Thoracic aorta (tissue), 2 donors: ENCODE data around the gene FAM221A. TPM values are rescaled to one million over a fixed set of nuclear protein-coding genes. Genes with fewer than 3 reads are reported as not detected.

ENCODE experiments used
- ATAC-seq: fragments of 150-250 bp; one replicate; pipeline ENCODE4 v1.8.0; 2017; ENCODE audit warnings: low read depth; ENCODE audit not compliant: insufficient number of reproducible peaks, low FRiP score
- DNase-seq: peaks from one replicate; pipeline ENCODE4 v3.0.0-alpha.2; 2020; ENCODE audit warnings: low spot score
- H3K27ac ChIP-seq, 2 donors: fragments of 200-600 bp; sonication (generic); 1 replicate in 1 of 2; 2 replicates in 1 of 2; pipeline ENCODE4 v1.5.1; 2016; ENCODE audit warnings: mild to moderate bottlenecking in 2 of 2, moderate library complexity in 2 of 2
- H3K27me3 ChIP-seq: fragments of 200-600 bp; sonication (generic); replicated peaks from 2 replicates; pipeline ENCODE4 v1.6.0; 2016; ENCODE audit warnings: mild to moderate bottlenecking; ENCODE audit not compliant: insufficient read depth
- H3K36me3 ChIP-seq: fragments of 200-600 bp; sonication (generic); one replicate; pipeline ENCODE4 v1.5.1; 2016
- H3K4me1 ChIP-seq, 2 donors: fragments of 200-600 bp; sonication (generic); 1 replicate in 1 of 2; 2 replicates in 1 of 2; pipeline versions ENCODE4 v1.5.1 to v1.6.0; 2016; ENCODE audit warnings: low read depth in 2 of 2, mild to moderate bottlenecking in 1 of 2; ENCODE audit not compliant: control insufficient read depth in 1 of 2
- H3K4me3 ChIP-seq: fragments of 200-600 bp; sonication (generic); 2 replicates; pipeline ENCODE4 v1.5.1; 2016; ENCODE audit warnings: mild to moderate bottlenecking
- H3K9me3 ChIP-seq: fragments of 200-600 bp; sonication (generic); 2 replicates; pipeline ENCODE4 v1.5.1; 2016
- total RNA-seq, 2 donors: library from RNA; depleted of rRNA; stranded (reverse); fragments of >200 nt; gene quantifications; one replicate each; pipeline versions ENCODE4 v1.1.0 to v1.2.3, GENCODE V29; 2016
- TF ChIP-seq, protein P1 (sequence below): fragments of 200-600 bp; sonication (generic); IDR thresholded peaks from one replicate; pipeline ENCODE4 v1.5.1; 2019; ENCODE audit warnings: antibody characterized with exemption

FAM221A gene
- total RNA-seq, 2 donors from 2014 or later = 2.6 to 16.8 TPM

DNA sequence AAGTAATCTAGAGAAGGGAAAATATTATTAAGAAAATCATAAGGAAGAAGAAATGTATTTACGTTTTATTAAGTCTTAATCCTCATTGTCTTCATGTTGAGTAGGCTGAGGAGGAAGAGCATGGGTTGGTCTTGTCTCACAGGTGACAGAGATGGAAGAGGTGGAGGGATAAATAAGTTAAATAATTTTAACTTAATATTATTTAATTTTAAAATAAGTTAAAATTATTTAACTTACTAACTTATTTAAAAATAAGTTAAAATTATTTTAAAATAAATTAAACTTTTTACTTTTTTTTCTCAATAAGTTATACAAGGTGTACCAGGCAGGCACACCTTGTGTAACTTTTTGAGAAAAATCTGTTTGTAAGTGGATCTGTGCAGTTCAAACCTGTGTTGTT is 66.6 kb downstream of the FAM221A start:
- Histone ChIP-seq H3K27ac (no peak overlapping the region), H3K36me3 (no peaks in the 10 kb centered on the region), H3K27me3 (no peaks in the 10 kb centered on the region), H3K4me1 (no peaks in the 10 kb centered on the region), H3K9me3 (peaks cover 19% of the 10 kb centered on the region), H3K4me3 (no peak overlapping the region)
- TF ChIP-seq, protein P1, sequence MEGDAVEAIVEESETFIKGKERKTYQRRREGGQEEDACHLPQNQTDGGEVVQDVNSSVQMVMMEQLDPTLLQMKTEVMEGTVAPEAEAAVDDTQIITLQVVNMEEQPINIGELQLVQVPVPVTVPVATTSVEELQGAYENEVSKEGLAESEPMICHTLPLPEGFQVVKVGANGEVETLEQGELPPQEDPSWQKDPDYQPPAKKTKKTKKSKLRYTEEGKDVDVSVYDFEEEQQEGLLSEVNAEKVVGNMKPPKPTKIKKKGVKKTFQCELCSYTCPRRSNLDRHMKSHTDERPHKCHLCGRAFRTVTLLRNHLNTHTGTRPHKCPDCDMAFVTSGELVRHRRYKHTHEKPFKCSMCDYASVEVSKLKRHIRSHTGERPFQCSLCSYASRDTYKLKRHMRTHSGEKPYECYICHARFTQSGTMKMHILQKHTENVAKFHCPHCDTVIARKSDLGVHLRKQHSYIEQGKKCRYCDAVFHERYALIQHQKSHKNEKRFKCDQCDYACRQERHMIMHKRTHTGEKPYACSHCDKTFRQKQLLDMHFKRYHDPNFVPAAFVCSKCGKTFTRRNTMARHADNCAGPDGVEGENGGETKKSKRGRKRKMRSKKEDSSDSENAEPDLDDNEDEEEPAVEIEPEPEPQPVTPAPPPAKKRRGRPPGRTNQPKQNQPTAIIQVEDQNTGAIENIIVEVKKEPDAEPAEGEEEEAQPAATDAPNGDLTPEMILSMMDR = no peak
- no peak for ATAC-seq
- no peak for DNase-seq

GRCh38 chr7:23751852-23752251 is 71.9 kb downstream of the FAM221A start:
- no peaks in the 10 kb centered on the region for H3K27me3 ChIP-seq
- H3K27ac ChIP-seq = no peak overlapping the region
- no peaks in the 10 kb centered on the region for H3K4me1 ChIP-seq
- no peak for ATAC-seq
- no peak overlapping the region for H3K4me3 ChIP-seq
- no peaks in the 10 kb centered on the region for H3K36me3 ChIP-seq
- TF ChIP-seq, protein P1 = no peak
- H3K9me3 ChIP-seq = no peaks in the 10 kb centered on the region
- DNase-seq = no peak

Other genes with a start within 250 kb of the FAM221A start
- 1 to 10 TPM in 1 of 2 donors, under 1 TPM in 1; 0.27 to 8.1 TPM for gene IGF2BP3, start 209.7 kb upstream of the FAM221A start, total RNA-seq
- 10 to 100 TPM; 23.0 to 55.0 TPM for gene TRA2A, start 148.2 kb upstream of the FAM221A start, total RNA-seq
- gene CCDC126, start 82.8 kb upstream of the FAM221A start, total RNA-seq = 1 to 10 TPM; 8.5 to 8.8 TPM
- gene STK31, start 30.0 kb downstream of the FAM221A start, total RNA-seq = 1 to 10 TPM in 1 of 2 donors, under 1 TPM in 1; 0.92 to 1.5 TPM